Measurements from ENCODE around the gene WDFY3.

DNA sequence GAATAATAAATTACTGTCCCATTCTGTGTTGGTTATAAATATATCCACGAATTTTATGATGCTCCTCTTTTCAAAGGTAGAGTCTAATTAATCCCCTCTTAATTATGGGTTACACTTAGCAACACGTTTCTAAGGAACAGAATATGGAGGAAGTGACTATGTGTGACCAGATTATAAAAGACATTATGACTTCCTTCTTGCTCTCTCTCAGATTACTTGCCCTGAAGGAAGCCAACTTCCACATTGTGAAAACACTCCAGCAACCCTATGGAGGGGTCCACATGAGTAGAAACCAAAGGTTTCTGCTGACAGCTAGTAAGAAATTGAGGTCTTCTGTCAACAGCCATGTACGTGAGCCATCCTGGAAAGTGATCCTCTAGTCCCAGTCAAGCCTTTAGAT lies 59.3 kb downstream of the WDFY3 start:
- TF ChIP-seq, protein P1, sequence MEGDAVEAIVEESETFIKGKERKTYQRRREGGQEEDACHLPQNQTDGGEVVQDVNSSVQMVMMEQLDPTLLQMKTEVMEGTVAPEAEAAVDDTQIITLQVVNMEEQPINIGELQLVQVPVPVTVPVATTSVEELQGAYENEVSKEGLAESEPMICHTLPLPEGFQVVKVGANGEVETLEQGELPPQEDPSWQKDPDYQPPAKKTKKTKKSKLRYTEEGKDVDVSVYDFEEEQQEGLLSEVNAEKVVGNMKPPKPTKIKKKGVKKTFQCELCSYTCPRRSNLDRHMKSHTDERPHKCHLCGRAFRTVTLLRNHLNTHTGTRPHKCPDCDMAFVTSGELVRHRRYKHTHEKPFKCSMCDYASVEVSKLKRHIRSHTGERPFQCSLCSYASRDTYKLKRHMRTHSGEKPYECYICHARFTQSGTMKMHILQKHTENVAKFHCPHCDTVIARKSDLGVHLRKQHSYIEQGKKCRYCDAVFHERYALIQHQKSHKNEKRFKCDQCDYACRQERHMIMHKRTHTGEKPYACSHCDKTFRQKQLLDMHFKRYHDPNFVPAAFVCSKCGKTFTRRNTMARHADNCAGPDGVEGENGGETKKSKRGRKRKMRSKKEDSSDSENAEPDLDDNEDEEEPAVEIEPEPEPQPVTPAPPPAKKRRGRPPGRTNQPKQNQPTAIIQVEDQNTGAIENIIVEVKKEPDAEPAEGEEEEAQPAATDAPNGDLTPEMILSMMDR (IDR thresholded peaks at IDR 0.05; ENCODE audit: low read length), result no peak
- no peak for TF ChIP-seq EZH2 (IDR thresholded peaks at IDR 0.05; ENCODE audit: borderline replicate concordance, low read length)
